HepG2 (cell line): ENCODE data around the gene INHBE. TPM values are rescaled to one million over a fixed set of nuclear protein-coding genes. Genes with fewer than 3 reads are reported as not detected.

Source experiments
- AHR ChIP-seq: IDR thresholded peaks from 2 replicates; pipeline ENCODE4 v1.6.1; 2018; ENCODE audit warnings: missing genetic modification reagents, missing compliant biosample characterization
- BATF2 ChIP-seq: sonication (generic); formaldehyde crosslinking; IDR thresholded peaks from 2 replicates; pipeline ENCODE4 v1.8.0; 2022; ENCODE audit warnings: mild to moderate bottlenecking, missing genetic modification reagents, moderate library complexity
- HBP1 ChIP-seq: IDR thresholded peaks from 2 replicates; pipeline ENCODE4 v1.6.1; 2016; ENCODE audit warnings: low read depth, control low read depth
- KDM2A ChIP-seq: sonication (generic); formaldehyde crosslinking; IDR thresholded peaks from 2 replicates; pipeline ENCODE4 v1.4.0; 2020; ENCODE audit warnings: low read depth, missing genetic modification reagents, borderline replicate concordance
- PATZ1 ChIP-seq: sonication (generic); formaldehyde crosslinking; IDR thresholded peaks from 2 replicates; pipeline ENCODE4 v1.4.0; 2020; ENCODE audit warnings: missing genetic modification reagents
- RAD21 ChIP-seq: fragments of 450-650 bp; formaldehyde crosslinking; IDR thresholded peaks from 2 replicates; pipeline ENCODE4 v1.5.0; 2020; ENCODE audit warnings: mild to moderate bottlenecking
- RFXAP ChIP-seq: sonication (generic); formaldehyde crosslinking; IDR thresholded peaks from 2 replicates; pipeline ENCODE4 v1.4.0; 2020; ENCODE audit warnings: missing genetic modification reagents, borderline replicate concordance
- SKIL ChIP-seq: sonication (generic); formaldehyde crosslinking; IDR thresholded peaks from 2 replicates; pipeline ENCODE4 v1.8.0; 2022; ENCODE audit warnings: missing genetic modification reagents, mild to moderate bottlenecking, moderate library complexity, borderline replicate concordance
- TGIF2 ChIP-seq: IDR thresholded peaks from 2 replicates; pipeline ENCODE4 v1.6.1; 2016; ENCODE audit warnings: control low read depth, missing compliant biosample characterization
- ZBTB37 ChIP-seq: sonication (generic); formaldehyde crosslinking; IDR thresholded peaks from 2 replicates; pipeline ENCODE4 v1.4.0; 2020; ENCODE audit warnings: mild to moderate bottlenecking, missing genetic modification reagents
- ZC3H4 ChIP-seq: sonication (generic); formaldehyde crosslinking; IDR thresholded peaks from 2 replicates; pipeline ENCODE4 v1.4.0; 2020; ENCODE audit warnings: missing genetic modification reagents, borderline replicate concordance
- ZFAT ChIP-seq: sonication (generic); formaldehyde crosslinking; conservative IDR thresholded peaks from 2 replicates; pipeline ENCODE4 v1.8.1; 2023; ENCODE audit warnings: missing genetic modification reagents, inconsistent platforms
- ZHX1 ChIP-seq: sonication (generic); formaldehyde crosslinking; IDR thresholded peaks from 2 replicates; pipeline ENCODE4 v1.8.1; 2022; ENCODE audit warnings: low read depth, mild to moderate bottlenecking, missing genetic modification reagents
- ZNF33A ChIP-seq: sonication (generic); formaldehyde crosslinking; IDR thresholded peaks from 2 replicates; pipeline ENCODE4 v1.5.1; 2020; ENCODE audit warnings: missing genetic modification reagents, mild to moderate bottlenecking, moderate library complexity, borderline replicate concordance
- ZNF788 ChIP-seq: sonication (generic); formaldehyde crosslinking; IDR thresholded peaks from 2 replicates; pipeline ENCODE4 v1.5.0; 2020; ENCODE audit warnings: mild to moderate bottlenecking, missing genetic modification reagents, borderline replicate concordance
- ZNF816 ChIP-seq: sonication (generic); formaldehyde crosslinking; IDR thresholded peaks from 2 replicates; pipeline ENCODE4 v1.8.0; 2022; ENCODE audit warnings: missing genetic modification reagents, mild to moderate bottlenecking, borderline replicate concordance
- ZSCAN31 ChIP-seq: sonication (generic); formaldehyde crosslinking; IDR thresholded peaks from 2 replicates; pipeline ENCODE4 v1.5.0; 2020; ENCODE audit warnings: low read depth, mild to moderate bottlenecking, missing genetic modification reagents
- polyA plus RNA-seq, 8 experiments: library from polyadenylated mRNA; depleted of rRNA in 3 of 8; stranded (reverse) in 7 of 8; unstranded in 1 of 8; fragments of >200 nt; fragmentation: Illumina TruSeq in 4 of 8; extraction: Trizol in 4 of 8; gene quantifications; 2 replicates each; pipeline versions ENCODE4 v1.2.1 to v1.2.3, GENCODE V29; 2011 to 2016; ENCODE audit warnings: low read depth in 4 of 8, missing spikeins in 1 of 8, mixed read lengths in 1 of 8; ENCODE audit not compliant: insufficient read depth in 1 of 8
- total RNA-seq, 5 experiments: library from RNA; depleted of rRNA; stranded (reverse); fragments of >200 nt; fragmentation: Illumina TruSeq; extraction: Trizol; gene quantifications; 2 replicates each; pipeline ENCODE4 v1.2.3, GENCODE V29; 2016; ENCODE audit warnings: low read depth in 1 of 5

The INHBE gene
- total and polyA plus RNA-seq, 2 of the 13 experiments (the other 11 are each of a cell fraction or from before 2014, with no cell fraction given): 17.0 to 32.0 TPM

GRCh38 chr12:57430931-57431566 is 24.1 kb upstream of the INHBE start, which contains the start of gene R3HDM2 (continued):
- TF ChIP-seq ZHX1 (peak; percentile 55; the same call in 1 of the 2 replicates), KDM2A (CRISPR knock-in tag) (peak; percentile 90), ZC3H4 (CRISPR knock-in tag) (0 out of 2 replicates have a peak, but pooled peaks have one; percentile 47), ZBTB37 (CRISPR knock-in tag) (no peak), PATZ1 (CRISPR knock-in tag) (peak; percentile 82; the same call in 1 of the 2 replicates), ZNF33A (no peak), ZFAT (no peak), BATF2 (CRISPR knock-in tag) (peak; percentile 68; the same call in 1 of the 2 replicates), HBP1 (CRISPR knock-in tag) (peak; percentile 77; the same call in 1 of the 2 replicates), RAD21 (CRISPR knock-in tag) (no peak), ZNF816 (peak; percentile 66; the same call in 1 of the 2 replicates), SKIL (0 out of 2 replicates have a peak, but pooled peaks have one; percentile 22), ZSCAN31 (CRISPR knock-in tag) (peak; percentile 87), TGIF2 (CRISPR knock-in tag) (peak; percentile 64; the same call in 1 of the 2 replicates), ZNF788 (CRISPR knock-in tag) (peak; percentile 95; the same call in 1 of the 2 replicates), RFXAP (CRISPR knock-in tag) (peak; percentile 66; the same call in 1 of the 2 replicates), AHR (CRISPR knock-in tag) (peak; percentile 75; the same call in 1 of the 2 replicates)
